NCI-H2196 treated with DMSO at 0.1 percent for 48 hours (cell line): Measurements from ENCODE around the gene TNC.
A peak's percentile ranks its signal among the peaks of the same experiment; 100 is the strongest.

Experiments used
- DNase-seq: peaks from one replicate; lab custom pipeline; 2025; ENCODE audit not compliant: unreplicated experiment; lab: John Stamatoyannopoulos, UW

The TNC gene

DNA sequence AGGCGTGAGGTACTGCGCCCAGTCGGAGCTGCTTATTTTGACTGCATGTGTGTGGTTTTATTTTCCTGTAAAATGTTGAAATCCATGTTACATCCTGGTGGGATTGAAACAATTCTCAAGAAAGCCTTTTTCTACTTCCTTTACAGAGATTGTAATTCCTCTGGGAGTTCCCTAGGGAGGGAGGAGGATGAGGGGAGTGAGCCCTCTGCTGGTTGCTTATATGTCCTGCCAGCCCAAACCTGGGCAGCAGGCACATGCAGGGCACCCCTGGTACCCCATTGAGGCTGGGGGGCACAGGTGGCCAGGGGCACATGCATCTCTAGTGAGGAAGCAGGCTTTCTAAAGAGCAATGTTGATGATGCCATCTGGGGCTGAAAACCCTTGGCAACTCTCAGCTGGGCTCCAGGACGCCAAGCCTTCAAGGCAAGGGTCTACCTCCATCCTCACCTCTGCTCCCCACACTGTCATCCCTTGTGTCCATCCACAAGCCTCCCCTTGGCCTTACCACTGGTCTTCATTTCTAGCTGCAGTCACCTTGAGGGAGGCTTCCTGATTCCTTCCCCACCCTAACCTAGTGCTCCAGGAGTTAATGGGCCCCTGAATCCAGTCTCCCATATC, 102.8 kb downstream of the TNC start:
- peak; percentile 7 for DNase-seq

DNA sequence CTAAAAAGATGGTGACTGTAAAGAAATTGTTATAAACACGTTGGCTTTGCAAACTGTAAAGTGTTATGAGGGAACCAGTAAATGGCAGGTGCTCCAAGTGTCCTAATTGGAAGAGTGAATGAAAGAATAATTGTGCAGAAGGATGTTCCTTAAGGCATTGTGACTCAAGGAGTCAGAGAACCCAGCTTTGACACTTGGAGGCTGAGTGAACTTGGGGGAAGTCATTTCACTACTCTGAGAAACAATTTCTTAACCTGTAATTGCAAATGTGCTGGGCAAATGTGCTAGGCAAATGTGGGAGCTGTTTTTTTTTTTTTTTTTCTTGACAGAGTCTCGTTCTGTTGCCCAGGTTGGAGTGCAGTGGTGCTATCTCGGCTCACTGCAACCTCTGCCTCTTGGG, 103.5 kb downstream of the TNC start:
- DNase-seq, result no peak

GRCh38 chr9:115013998-115014397, 104.0 kb downstream of the TNC start:
- peak; percentile 77 for DNase-seq

DNA sequence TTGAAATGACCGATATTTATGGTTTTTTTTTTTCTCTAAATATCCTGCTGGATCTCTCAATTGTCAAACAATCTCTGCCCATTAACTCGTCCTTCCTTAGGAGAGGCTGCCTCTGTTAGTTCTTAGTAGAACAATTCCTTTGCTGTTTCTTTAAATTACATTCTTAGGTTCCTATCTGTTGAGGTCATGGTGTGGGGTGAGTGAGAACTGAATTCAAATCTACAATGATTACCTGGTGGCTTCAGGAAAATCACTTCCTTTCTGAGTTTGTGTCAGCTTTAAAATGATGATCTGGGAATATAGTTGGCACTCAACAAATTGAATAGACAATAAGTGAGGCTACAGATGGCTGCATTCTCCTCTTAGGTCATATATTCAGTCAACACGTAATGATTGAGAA, 105.5 kb downstream of the TNC start:
- DNase-seq, result no peak

GRCh38 chr9:115010874-115011273, 107.1 kb downstream of the TNC start:
- no peak for DNase-seq

GRCh38 chr9:115008536-115009270, 109.3 kb downstream of the TNC start:
- DNase-seq, result peak; percentile 16

DNA sequence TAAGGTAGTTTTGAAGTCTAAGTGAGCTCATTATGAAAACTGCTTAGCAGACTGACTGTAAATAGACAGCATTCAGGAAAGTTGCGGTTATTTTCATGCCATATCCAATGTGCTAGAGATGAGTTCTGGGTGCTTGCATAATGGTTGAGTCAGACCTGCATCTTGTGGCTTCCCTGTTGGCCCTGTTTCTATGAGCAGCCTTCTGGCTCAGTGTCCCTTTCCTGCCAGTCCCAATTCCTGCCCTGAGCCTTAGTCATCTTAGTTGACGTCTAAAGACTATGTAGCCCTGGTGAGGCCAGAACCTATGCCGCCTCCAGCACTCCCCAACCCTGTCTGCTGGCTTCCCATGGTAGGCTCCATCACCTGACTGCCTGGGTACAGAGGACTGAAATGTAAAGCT, 111.3 kb downstream of the TNC start:
- DNase-seq, result no peak

DNA sequence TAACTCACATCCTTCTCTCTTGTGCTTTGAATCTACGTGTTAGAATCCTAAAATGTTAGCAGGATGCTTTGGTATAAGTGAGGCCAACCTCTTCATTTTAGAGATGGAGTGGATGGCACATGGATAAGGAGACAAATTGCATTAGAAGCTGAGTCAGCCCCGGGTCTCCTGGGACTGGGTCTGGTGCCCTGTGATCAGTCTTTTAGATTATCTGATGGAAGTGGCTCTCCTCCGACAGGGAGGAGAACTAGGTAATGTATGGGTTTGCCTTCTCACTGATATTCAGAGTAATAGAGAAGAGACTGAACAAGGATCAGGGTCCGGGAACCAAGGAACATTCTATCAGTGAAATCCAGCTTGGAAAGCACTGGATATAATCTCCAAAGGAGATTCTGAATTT, 112.6 kb downstream of the TNC start:
- DNase-seq, result no peak

GRCh38 chr9:115004545-115004944, 113.4 kb downstream of the TNC start:
- DNase-seq, result no peak

GRCh38 chr9:115002371-115003120, 115.4 kb downstream of the TNC start:
- peak; percentile 13 for DNase-seq

DNA sequence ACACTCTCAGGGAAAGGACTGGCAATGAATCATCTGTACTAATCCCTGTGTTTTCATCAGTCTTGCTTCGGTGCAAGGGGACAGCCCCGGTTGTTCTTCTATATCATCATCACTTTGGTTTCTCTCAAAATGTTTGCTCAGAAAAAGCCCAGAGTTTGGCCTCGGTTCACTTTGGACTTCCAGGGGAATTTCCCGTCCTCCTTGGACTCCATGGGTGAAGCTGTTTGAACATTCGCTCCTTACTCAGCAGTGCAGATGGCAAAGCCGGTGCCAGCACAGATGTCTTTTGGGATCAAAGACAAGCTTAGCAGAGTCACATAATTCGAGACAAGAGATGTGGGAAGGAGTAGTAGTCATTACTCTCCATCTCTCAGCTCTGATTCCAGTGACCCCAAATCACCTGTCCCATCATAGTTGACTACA, 117.7 kb downstream of the TNC start:
- DNase-seq, result no peak

DNA sequence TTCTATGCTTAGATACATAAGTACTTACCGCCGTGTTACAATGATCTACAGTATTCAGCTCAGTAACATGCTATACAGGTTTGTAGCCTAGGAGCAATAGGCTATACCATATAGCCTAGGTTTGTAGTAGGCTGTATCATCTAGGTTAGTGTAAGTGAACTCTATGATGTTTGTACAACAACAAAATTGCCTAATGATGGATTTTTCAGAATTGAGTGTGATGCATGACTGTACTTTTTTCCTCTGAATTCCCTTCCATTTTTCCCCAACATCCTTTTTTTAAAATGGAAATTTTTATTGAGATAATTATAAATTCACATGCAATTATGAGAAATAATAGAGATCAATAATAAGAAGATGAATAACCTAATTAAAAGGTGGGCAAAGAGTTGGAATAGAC, 119.6 kb downstream of the TNC start:
- no peak for DNase-seq

GRCh38 chr9:114995681-114996221, 122.2 kb downstream of the TNC start:
- no peak for DNase-seq

GRCh38 chr9:114994768-114995167, 123.2 kb downstream of the TNC start:
- DNase-seq, result no peak

- no peak for DNase-seq
Observed at GRCh38 chr9:114991861-114992260, 126.1 kb downstream of the TNC start.

GRCh38 chr9:114990901-114991300, 127.1 kb downstream of the TNC start:
- DNase-seq, result no peak

- DNase-seq, result no peak
Observed at GRCh38 chr9:114989600-114990410, 128.2 kb downstream of the TNC start.

GRCh38 chr9:114988962-114989599, 128.9 kb downstream of the TNC start:
- no peak for DNase-seq

GRCh38 chr9:114987116-114987515, 130.8 kb downstream of the TNC start:
- DNase-seq, result no peak

GRCh38 chr9:114985959-114986501, 131.9 kb downstream of the TNC start:
- no peak for DNase-seq
